GM18870 (cell line): Measurements from ENCODE around the gene MSX1.
"Not testable (repeated sequence)": the region's sequence is repeated elsewhere in the genome, so short reads cannot be mapped to it uniquely, and the experiment has no call there.

Experiments
- ATAC-seq: cut with Tn5 transposase; IDR thresholded peaks from one replicate; pipeline ENCODE4 v1.9.1; 2021; ENCODE audit warnings: moderate library complexity; ENCODE audit not compliant: unreplicated experiment

Gene MSX1

DNA sequence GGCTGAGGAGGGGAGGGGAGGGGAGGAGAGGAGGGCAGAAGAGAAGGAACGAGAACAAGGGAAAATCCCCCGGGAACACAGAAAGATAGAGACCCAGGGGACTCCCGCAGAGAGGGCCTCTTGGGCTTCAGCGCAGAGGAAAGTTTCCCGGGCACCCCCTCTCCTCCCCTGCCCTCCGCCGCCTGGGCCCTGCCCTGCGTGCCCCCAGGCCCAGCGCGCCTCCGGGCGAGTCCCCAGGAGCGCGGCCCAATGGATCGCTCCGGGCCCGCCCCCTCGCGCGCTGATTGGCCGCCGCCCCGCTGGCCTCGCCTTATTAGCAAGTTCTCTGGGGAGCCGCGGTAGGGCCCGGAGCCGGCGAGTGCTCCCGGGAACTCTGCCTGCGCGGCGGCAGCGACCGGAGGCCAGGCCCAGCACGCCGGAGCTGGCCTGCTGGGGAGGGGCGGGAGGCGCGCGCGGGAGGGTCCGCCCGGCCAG, at the start of gene MSX1:
MSX1 (plus strand) TSS at position 341 of the 474 bp plus-strand sequence. CDS start 235 bp downstream, outside the sequence.
- no peak for ATAC-seq

DNA sequence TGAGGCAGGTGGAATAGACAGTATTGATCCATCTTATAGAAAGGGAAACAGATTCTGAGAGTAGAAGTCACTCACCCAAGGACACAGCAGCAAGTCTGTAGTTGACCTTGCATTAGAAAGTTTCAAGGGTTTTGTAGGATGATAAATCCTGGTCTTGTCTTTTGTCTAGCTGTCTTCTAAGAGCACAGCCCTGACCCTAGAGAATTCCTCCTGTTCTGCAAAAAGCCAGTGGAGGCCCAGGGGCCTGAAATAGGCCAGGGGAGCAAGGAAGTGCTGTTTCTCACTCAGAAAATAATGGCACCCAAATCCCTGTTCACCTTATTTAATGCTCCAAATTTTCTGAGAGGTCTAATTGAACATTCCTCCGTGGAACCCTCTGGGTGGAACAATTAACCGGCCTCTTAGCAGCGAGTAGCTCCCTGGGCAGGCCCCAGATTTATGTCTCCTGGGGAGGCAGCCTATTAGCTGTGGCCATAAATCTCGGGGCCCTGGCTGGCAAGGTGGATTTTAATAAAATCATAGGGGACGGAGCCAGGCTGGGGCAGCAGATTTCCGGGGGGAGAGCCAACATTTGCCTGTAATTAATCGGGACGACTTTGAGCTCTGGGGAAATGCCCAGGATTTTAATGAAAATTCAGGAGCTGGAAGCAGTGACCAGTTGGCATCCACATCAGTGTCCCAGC, 49.2 kb upstream of the MSX1 start:
- no peak for ATAC-seq

DNA sequence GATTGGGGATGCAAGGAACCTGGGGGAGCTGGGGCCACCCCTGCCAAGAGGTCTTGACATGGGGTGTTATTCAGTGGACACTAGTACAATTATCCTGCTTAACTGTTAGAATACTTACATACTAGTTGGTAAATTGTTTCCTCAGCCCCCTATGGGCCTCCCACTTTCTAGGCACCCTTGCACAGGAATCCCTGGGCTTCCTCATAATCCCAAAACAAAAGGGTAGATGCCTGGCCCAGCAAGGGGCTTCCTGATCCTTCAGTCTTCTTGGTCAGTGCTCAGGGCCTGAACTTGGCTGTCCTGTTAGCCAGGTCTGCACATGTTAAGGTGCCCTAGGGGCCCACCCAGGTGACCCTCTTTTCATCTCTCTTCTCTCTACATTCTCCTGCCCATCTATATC, 48.7 kb upstream of the MSX1 start:
- no peak for ATAC-seq

GRCh38 chr4:4812145-4812794, 47.2 kb upstream of the MSX1 start:
- no peak for ATAC-seq

DNA sequence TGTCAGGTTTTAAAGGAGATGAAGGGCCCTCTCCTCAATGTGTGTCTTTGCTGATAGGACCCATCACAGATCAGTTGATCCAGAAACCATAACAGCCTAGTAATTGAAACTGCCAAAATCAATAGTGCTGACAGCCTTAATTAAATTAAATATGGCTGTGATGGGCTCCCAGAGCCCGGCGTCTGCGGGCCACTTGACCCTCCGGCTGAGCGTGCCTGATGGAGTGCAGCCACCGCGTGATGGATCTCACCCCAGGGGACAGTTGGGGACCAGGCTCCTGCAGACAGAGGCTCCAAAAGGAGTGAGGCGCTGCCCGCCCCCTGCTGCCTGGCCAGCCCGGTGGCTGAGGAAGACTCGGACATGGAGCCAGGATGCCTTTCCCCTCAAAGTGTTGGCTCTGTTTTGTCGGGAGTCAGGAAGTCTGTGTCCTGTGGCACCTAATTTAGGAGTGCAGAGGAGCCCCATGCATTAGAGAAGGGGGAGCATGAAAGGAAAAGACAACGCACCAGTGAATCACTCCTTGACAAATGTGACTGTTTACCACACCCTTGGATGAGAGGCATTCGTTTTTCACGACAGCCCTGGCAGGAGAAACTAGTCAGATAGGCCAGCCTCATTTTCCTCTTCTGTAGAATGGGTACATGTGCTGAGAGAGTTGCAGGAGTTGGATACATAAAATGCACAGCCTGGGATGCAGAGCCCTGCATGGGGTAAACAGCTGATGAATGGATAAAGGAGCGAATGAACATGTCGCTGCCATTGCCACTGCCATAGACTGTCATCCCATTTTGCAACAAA, 40.9 kb upstream of the MSX1 start:
- no peak for ATAC-seq

- no peak for ATAC-seq
These were observed 40.3 kb upstream of the MSX1 start for GRCh38 chr4:4819213-4819606.

DNA sequence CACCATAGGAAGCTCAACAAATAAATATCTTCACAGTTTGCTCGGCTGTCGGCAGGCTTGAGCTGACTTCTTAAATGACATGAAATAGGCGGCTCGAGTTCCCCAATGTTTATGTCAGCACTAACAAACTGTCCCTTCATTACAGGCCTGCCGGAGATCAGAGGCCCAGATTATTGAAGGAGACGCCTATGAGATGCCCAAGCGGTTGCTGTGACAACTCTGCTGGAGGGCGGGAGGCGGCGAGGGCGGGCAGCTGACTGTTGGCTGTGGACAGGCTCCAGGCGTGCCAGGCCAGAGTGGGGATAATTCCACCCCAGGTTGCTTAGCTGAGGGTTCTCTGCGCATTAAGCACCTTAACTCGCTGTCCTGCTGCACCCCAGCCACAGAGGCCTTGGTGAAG, 39.2 kb upstream of the MSX1 start:
- no peak for ATAC-seq

DNA sequence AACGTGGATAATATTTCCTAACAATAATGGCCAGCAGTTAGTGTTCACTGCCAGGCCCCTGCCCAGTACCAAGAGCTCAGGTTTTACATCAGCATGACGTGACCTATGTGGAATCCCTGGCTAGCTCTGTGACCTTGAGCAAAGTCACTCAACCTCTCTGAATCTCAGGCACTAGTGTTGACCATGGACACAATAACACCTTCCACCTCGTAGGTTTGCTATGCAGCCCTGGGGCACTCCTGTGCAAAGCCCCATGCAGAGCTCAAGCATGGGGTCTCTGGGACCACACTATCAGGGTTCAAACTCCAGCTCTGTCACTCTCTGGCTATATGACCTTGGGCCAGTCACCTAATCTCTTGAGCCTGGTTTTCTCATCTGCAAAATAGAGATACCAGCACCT, 38.7 kb upstream of the MSX1 start:
- ATAC-seq = no peak

GRCh38 chr4:4821577-4821976, 37.9 kb upstream of the MSX1 start:
- ATAC-seq = no peak

DNA sequence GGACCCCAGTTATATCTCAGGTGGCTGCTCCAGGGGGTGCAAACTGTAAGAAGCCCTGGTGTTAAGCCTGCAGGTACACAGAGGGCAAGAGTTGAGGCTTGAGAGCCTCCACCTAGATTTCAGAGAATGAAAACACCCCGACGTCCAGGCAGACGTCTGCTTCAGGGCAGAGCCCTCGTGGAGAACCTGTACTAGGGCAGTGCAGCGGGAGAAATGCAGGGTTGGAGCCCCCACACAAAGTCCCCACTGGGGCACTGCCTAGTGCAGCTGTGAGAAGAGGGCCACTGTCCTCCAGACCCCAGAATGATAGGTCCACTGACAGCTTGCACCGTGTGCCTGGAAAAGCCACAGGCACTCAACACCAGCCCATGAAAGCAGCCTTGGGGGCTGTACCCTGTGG, 37.2 kb upstream of the MSX1 start:
- not testable (repeated sequence) for ATAC-seq

GRCh38 chr4:4823621-4824162, 35.8 kb upstream of the MSX1 start:
- no peak for ATAC-seq

DNA sequence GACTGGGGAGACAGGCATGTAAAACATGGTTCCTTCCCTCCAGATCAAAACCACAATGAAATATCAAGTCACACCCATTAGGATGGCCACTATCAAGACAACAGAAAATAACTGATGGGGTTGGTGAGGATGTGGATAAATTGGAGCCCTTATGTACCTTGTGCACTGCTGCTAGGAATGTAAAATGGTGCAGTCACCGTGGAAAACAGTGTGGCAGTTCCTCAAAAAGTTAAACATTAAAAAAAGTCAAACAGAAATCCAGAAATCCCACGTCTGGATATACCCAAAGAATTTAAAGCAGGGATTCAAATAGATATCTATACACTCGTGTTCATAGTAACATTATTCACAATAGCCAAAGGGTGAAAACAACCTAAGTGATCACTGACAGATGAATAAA, 35.2 kb upstream of the MSX1 start:
- ATAC-seq = no peak

DNA sequence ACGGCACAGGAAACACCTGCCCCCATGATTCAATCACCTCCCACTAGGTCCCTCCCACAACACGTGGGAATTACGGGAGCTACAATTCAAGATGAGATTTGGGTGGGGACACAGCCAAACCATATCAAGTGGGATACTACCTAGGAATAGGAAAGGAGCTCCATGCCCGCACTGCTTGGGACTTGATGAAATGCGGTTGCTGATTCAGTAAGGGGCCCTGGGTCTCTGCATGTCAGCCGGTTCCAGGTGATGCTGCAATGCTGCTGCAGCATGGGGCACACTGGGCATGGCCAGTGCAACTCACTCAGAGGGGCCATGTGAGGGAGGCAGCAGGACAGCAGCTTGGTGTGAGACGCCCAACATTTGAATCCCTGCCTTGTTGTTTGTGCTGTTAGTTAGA, 34.0 kb upstream of the MSX1 start:
- no peak for ATAC-seq

- no peak for ATAC-seq
These were observed 29.6 kb upstream of the MSX1 start for GRCh38 chr4:4829837-4830236.

- ATAC-seq = no peak
These were observed 28.2 kb upstream of the MSX1 start for GRCh38 chr4:4831266-4831665.

DNA sequence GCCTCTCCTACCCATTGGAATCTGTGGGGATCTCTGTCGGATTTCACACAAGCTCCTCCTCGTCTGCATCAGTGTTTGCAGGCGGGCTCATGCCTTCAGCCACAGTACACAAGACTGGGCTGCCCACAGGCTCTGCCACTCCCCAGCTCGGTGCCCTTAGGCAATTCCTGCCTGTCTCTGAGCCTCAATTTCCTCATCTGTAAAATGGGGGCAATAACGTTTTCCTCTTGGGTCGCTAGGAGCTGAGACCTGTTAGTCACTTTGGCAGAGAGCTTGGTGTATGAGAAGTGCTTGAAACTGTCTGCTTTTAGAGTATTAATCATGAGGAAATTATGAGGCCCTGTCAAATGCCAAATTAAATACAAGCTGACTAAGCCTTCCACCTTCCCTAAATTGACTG, 27.6 kb upstream of the MSX1 start:
- no peak for ATAC-seq

GRCh38 chr4:4836044-4836443, 23.4 kb upstream of the MSX1 start:
- no peak for ATAC-seq

- ATAC-seq = no peak
These were observed 22.1 kb upstream of the MSX1 start for GRCh38 chr4:4837316-4837715.

DNA sequence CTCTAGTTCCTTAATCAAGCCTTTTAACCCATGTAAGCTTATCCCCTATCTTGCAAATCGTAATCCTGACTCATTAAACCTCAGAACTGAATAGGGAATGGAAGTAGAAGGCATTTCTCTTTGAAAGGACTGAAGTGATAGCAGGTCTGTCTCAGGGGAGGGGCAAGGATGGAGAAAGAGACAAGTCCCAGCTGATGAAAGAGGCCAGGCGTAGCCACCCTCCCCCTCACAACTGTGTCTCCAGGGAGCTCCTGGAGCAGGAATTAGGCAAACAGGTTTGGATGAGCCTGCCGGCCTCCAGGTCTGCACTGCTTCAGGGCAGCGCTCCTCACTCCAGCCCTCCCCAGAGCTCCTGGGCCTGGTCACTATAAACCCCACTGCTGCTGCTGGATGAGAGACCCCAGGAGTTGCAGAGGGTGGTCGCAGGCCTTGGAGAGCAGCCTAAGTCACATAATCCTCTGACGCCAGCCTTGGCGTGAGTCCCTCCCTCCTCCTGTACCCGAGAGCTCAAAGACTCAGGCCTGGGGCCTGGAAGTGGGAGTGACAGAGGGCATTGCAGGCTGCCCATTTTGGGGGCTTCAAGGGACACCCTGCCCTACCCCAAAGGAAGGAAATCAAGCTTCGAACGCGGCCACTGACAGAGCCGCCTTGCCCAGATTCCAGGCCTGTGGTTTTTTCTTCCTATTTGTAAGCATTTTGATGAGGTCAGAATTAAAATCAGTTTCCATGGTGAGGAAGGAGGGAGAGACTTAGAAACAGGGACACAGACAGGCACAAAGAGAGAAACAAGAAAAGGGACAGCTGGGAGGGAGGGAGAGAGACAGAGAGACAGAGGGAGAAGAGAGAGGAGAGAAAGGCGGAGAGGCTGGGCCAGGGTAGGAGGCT, 21.2 kb upstream of the MSX1 start:
- no peak for ATAC-seq

GRCh38 chr4:4838936-4839810, 20.3 kb upstream of the MSX1 start:
- no peak for ATAC-seq
